Neural progenitor cell (in vitro differentiated cells): ENCODE results near the gene GPR39. TPM values are rescaled to one million over a fixed set of nuclear protein-coding genes. Genes with fewer than 3 reads are reported as not detected.

Source experiments
- DNase-seq: peaks from one replicate; pipeline ENCODE4 v3.0.0-alpha.2; 2016; ENCODE audit warnings: low spot score
- H2AFZ ChIP-seq: fragments of 200-600 bp; sonication (generic); replicated peaks from 2 replicates; pipeline ENCODE4 v1.6.1; 2016; ENCODE audit warnings: antibody characterized with exemption
- H3F3A ChIP-seq: fragments of 200-600 bp; sonication (generic); 2 replicates; pipeline ENCODE4 v1.6.1; 2016; ENCODE audit warnings: antibody characterized with exemption, low read depth
- H3K27ac ChIP-seq: fragments of 200-600 bp; sonication (generic); 2 replicates; pipeline ENCODE4 v1.5.1; 2016; ENCODE audit warnings: mild to moderate bottlenecking
- H3K27me3 ChIP-seq: fragments of 200-600 bp; sonication (generic); 2 replicates; pipeline ENCODE4 v1.6.1; 2016; ENCODE audit warnings: mild to moderate bottlenecking, moderate library complexity
- H3K36me3 ChIP-seq: fragments of 200-600 bp; sonication (generic); 2 replicates; pipeline ENCODE4 v1.5.1; 2016
- H3K4me1 ChIP-seq: fragments of 200-600 bp; sonication (generic); 2 replicates; pipeline ENCODE4 v1.6.1; 2016; ENCODE audit warnings: mixed run types
- H3K4me2 ChIP-seq: fragments of 200-600 bp; sonication (generic); 2 replicates; pipeline ENCODE4 v1.6.1; 2016
- H3K4me3 ChIP-seq: fragments of 200-600 bp; sonication (generic); 2 replicates; pipeline ENCODE4 v1.5.1; 2016
- H3K79me2 ChIP-seq: fragments of 200-600 bp; sonication (generic); 2 replicates; pipeline ENCODE4 v1.6.1; 2016; ENCODE audit warnings: low read depth
- H3K9ac ChIP-seq: fragments of 200-600 bp; sonication (generic); 2 replicates; pipeline ENCODE4 v1.6.1; 2016
- H3K9me3 ChIP-seq: fragments of 200-600 bp; sonication (generic); 2 replicates; pipeline ENCODE4 v1.5.1; 2016; ENCODE audit warnings: low read depth
- H4K20me1 ChIP-seq: fragments of 200-600 bp; sonication (generic); 2 replicates; pipeline ENCODE4 v1.6.1; 2016; ENCODE audit warnings: low read depth
- H3K27ac Mint-ChIP-seq: 3 replicates; pipeline ENCODE4 v1.8.0; 2021; ENCODE audit warnings: mixed read lengths
- H3K27me3 Mint-ChIP-seq: 2 replicates; pipeline ENCODE4 v1.8.0; 2022; ENCODE audit warnings: low read depth, mild to moderate bottlenecking, inconsistent platforms, moderate library complexity, mixed read lengths; ENCODE audit not compliant: insufficient read depth
- H3K36me3 Mint-ChIP-seq: 3 replicates; pipeline ENCODE4 v1.8.0; 2021; ENCODE audit warnings: mixed read lengths
- H3K4me1 Mint-ChIP-seq: 3 replicates; pipeline ENCODE4 v1.8.0; 2021; ENCODE audit warnings: mixed read lengths
- H3K4me3 Mint-ChIP-seq: 3 replicates; pipeline ENCODE4 v1.8.0; 2021; ENCODE audit warnings: mild to moderate bottlenecking, moderate library complexity, mixed read lengths
- H3K9me3 Mint-ChIP-seq: 3 replicates; pipeline ENCODE4 v1.8.0; 2020; ENCODE audit warnings: mixed read lengths
- CTCF ChIP-seq: fragments of 200-600 bp; sonication (generic); IDR thresholded peaks from 2 replicates; pipeline ENCODE4 v1.5.1; 2017; ENCODE audit warnings: antibody characterized with exemption, mild to moderate bottlenecking
- EZH2 ChIP-seq: fragments of 200-600 bp; sonication (generic); IDR thresholded peaks from 2 replicates; pipeline ENCODE4 v1.6.1; 2017; ENCODE audit warnings: antibody characterized with exemption, mild to moderate bottlenecking, moderate library complexity
- EZH2phosphoT487 ChIP-seq: fragments of 200-600 bp; sonication (generic); IDR thresholded peaks from 2 replicates; pipeline ENCODE4 v1.6.1; 2017; ENCODE audit warnings: antibody characterized with exemption
- total RNA-seq: library from RNA; depleted of rRNA; stranded (reverse); fragments of >200 nt; gene quantifications from 2 replicates; pipeline ENCODE4 v1.2.3, GENCODE V29; 2015; ENCODE audit warnings: low replicate concordance

Gene GPR39
- total RNA-seq, 1 donor from 2014 or later, result 0.28 TPM

- Histone ChIP-seq H4K20me1 (no peaks in the 10 kb centered on the region), H3K4me3 (no peak overlapping the region), H3K79me2 (no peaks in the 10 kb centered on the region), H3K4me1 (peaks cover 4% of the 10 kb centered on the region), H3K27ac (no peak overlapping the region), H2AFZ (no peak overlapping the region), H3K4me2 (no peak overlapping the region), H3F3A (no peaks in the 10 kb centered on the region), H3K9me3 (no peaks in the 10 kb centered on the region), H3K36me3 (no peaks in the 10 kb centered on the region), H3K9ac (no peak overlapping the region), H3K27me3 (no peaks in the 10 kb centered on the region)
- DNase-seq, result no peak
- Mint-ChIP-seq H3K27ac (no peak overlapping the region), H3K4me3 (no peak overlapping the region), H3K27me3 (no peaks in the 10 kb centered on the region), H3K9me3 (no peaks in the 10 kb centered on the region), H3K36me3 (no peaks in the 10 kb centered on the region), H3K4me1 (no peaks in the 10 kb centered on the region)
- TF ChIP-seq EZH2 (no peak), EZH2phosphoT487 (no peak), CTCF (no peak)
Measured at GRCh38 chr2:132373391-132374135, 43.0 kb upstream of the GPR39 start.

- no peak for TF ChIP-seq EZH2
- TF ChIP-seq EZH2phosphoT487, result no peak
- no peak for TF ChIP-seq CTCF
- no peak overlapping the region for H2AFZ ChIP-seq
- no peaks in the 10 kb centered on the region for H3K9me3 Mint-ChIP-seq
- no peaks in the 10 kb centered on the region for H3K4me1 Mint-ChIP-seq
- no peaks in the 10 kb centered on the region for H3K36me3 Mint-ChIP-seq
- H3K4me3 ChIP-seq, result no peak overlapping the region
- no peaks in the 10 kb centered on the region for H3K27me3 Mint-ChIP-seq
- no peak overlapping the region for H3K4me3 Mint-ChIP-seq
- H3K4me2 ChIP-seq, result no peak overlapping the region
- no peaks in the 10 kb centered on the region for H3K9me3 ChIP-seq
- DNase-seq, result no peak
- H3K79me2 ChIP-seq, result no peaks in the 10 kb centered on the region
- H3K27ac ChIP-seq, result no peak overlapping the region
- no peaks in the 10 kb centered on the region for H4K20me1 ChIP-seq
- H3K27me3 ChIP-seq, result no peaks in the 10 kb centered on the region
- H3K4me1 ChIP-seq, result peaks cover 4% of the 10 kb centered on the region
- no peaks in the 10 kb centered on the region for H3F3A ChIP-seq
- H3K27ac Mint-ChIP-seq, result no peak overlapping the region
- no peaks in the 10 kb centered on the region for H3K36me3 ChIP-seq
- H3K9ac ChIP-seq, result no peak overlapping the region
Measured at GRCh38 chr2:132374151-132374550, 42.5 kb upstream of the GPR39 start.

- Histone ChIP-seq H3K4me1 (peaks cover 3% of the 10 kb centered on the region), H3K27ac (no peak overlapping the region), H3F3A (no peaks in the 10 kb centered on the region), H4K20me1 (no peaks in the 10 kb centered on the region), H3K9ac (no peak overlapping the region), H3K27me3 (no peaks in the 10 kb centered on the region), H2AFZ (no peak overlapping the region), H3K36me3 (no peaks in the 10 kb centered on the region), H3K4me3 (no peak overlapping the region), H3K79me2 (no peaks in the 10 kb centered on the region), H3K4me2 (no peak overlapping the region), H3K9me3 (no peaks in the 10 kb centered on the region)
- Mint-ChIP-seq H3K27ac (no peak overlapping the region), H3K27me3 (no peaks in the 10 kb centered on the region), H3K9me3 (peaks cover 3% of the 10 kb centered on the region), H3K4me3 (no peak overlapping the region), H3K4me1 (no peaks in the 10 kb centered on the region), H3K36me3 (no peaks in the 10 kb centered on the region)
- TF ChIP-seq EZH2 (no peak), EZH2phosphoT487 (no peak), CTCF (no peak)
- DNase-seq, result no peak
Measured at GRCh38 chr2:132374551-132374950, 42.1 kb upstream of the GPR39 start.
